Measurements from ENCODE around the gene SLC35D2.
"Not testable (repeated sequence)": the region's sequence is repeated elsewhere in the genome, so short reads cannot be mapped to it uniquely, and the experiment has no call there.

The SLC35D2 gene

DNA sequence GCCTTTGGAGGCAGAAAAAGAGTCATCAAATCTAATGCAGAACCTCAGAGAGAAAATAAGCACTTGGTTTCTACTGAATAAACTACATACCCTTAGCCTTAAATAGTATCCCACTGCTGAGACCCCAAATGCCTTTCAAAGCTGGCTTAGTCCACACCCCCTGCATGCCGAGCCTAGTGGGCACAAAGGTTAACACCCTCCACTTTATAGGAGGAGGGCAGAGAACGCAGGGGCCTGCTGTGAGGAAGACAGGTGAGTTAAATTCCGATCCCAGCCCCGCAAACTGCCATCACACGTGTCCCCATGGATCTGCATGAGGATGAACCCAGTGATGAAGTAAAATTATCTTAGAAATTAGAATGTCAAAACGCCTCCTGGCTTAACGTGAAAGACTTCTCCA, 62.0 kb downstream of the SLC35D2 start:
- no peaks in the 10 kb centered on the region for H3K4me1 Mint-ChIP-seq (ENCODE audit: low read depth)
- no peaks in the 10 kb centered on the region for H3K9me3 Mint-ChIP-seq (ENCODE audit: low read depth)
- no peaks in the 10 kb centered on the region for H3K27me3 Mint-ChIP-seq
- H3K4me3 Mint-ChIP-seq: no peak overlapping the region
- H3K36me3 Mint-ChIP-seq: peaks cover 7% of the 10 kb centered on the region
- no peak overlapping the region for H3K27ac Mint-ChIP-seq

DNA sequence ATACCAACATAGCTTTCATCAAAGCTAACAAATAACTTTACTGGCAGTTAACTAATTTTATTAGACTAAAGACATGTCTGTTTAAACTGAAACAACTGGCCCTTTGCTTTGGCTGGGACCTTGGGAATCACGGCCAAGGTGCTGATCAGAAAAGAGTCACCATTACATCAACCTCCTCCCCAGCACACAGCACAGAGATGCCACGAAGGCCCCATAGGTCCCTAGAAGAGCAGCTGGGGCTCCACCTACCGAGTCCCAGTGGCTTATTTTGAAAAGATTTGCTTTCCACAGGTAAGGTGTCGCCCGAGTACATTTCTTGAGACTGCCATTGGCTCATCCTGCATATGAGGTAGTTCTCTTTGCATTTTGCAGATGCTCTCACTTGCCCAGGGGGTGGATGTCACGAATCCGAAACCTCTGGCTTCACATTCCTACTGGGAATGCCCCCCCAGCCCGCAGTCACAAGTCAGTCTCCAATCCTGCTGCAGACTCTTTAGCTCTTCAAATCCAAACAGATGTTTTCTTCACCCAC, 62.7 kb downstream of the SLC35D2 start:
- Mint-ChIP-seq H3K36me3 (peaks cover 7% of the 10 kb centered on the region), H3K27ac (no peak overlapping the region)

DNA sequence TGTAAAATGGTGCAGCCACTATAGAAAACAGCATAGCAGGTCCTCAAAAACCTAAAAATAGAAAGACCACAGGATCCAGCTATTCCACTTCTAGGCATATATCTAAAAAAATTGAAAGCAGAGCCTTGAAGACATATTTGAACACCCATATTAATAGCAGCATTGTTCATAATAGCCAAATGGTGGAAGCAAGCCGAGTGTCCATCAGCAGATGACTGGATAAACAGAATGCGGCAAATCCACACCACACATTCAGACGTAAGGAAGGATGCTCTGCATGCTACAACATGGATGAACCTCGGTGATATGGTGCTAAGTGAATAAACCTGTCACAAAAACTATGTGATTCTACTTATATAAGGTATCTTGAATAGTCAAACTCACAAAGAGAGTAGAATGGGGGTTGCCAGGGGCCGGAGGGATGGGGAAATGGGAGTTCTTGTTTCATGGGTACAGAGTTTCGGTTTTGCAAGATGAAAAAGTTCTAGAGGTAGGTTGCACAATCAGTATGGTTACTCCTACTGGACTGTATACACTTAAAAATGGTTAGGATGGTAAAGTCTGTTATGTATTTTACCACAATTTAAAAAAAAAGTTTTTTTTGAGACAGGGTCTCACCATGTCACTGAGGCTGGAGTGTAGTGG, 64.5 kb downstream of the SLC35D2 start:
- no peaks in the 10 kb centered on the region for H3K9me3 Mint-ChIP-seq (ENCODE audit: low read depth)
- peaks cover 2% of the 10 kb centered on the region for H3K36me3 Mint-ChIP-seq
- no peaks in the 10 kb centered on the region for H3K27me3 Mint-ChIP-seq
- no peak overlapping the region for H3K4me3 Mint-ChIP-seq
- H3K27ac Mint-ChIP-seq: no peak overlapping the region
- H3K4me1 Mint-ChIP-seq (ENCODE audit: low read depth): no peaks in the 10 kb centered on the region

More for the DNA sequence above, 62.7 kb downstream of the SLC35D2 start:
- no peaks in the 10 kb centered on the region for H3K4me1 Mint-ChIP-seq (ENCODE audit: low read depth)
- no peaks in the 10 kb centered on the region for H3K27me3 Mint-ChIP-seq
- no peaks in the 10 kb centered on the region for H3K9me3 Mint-ChIP-seq (ENCODE audit: low read depth)
- H3K4me3 Mint-ChIP-seq: no peak overlapping the region

DNA sequence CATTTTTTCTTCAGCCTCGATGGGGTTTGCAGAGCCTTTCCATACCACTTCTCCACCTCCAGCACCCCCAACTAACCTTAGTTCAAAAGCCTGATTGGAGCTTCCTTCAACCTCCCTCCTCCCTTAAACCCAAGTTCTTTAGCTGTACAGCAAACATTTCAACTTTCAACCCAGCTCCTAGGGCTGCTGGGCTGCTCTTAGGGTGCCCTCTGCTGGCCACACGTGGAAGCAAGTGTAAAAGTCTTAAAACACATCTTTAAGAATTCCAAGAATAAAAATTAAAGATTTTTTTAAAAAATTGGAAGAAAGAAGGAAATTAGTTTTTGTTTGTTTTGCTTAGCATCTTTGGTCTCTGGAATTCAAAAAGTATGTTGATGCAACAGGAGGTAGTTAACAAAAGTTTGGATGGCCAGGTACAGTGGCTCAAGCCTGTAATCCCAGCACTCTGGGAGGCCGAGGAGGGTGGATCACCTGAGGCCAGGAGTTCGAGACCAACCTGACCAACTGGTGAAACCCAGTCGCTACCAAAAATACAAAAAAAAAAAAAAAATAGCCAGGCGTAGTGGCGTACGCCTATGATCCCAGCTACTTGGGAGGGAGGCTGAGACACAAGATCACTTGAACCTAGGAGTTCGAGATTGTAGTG, 66.1 kb downstream of the SLC35D2 start:
- no peak overlapping the region for H3K4me3 Mint-ChIP-seq
- H3K27me3 Mint-ChIP-seq: no peaks in the 10 kb centered on the region
- no peaks in the 10 kb centered on the region for H3K4me1 Mint-ChIP-seq (ENCODE audit: low read depth)
- H3K9me3 Mint-ChIP-seq (ENCODE audit: low read depth): peaks cover 1% of the 10 kb centered on the region
- peaks cover 8% of the 10 kb centered on the region for H3K36me3 Mint-ChIP-seq
- H3K27ac Mint-ChIP-seq: no peak overlapping the region

DNA sequence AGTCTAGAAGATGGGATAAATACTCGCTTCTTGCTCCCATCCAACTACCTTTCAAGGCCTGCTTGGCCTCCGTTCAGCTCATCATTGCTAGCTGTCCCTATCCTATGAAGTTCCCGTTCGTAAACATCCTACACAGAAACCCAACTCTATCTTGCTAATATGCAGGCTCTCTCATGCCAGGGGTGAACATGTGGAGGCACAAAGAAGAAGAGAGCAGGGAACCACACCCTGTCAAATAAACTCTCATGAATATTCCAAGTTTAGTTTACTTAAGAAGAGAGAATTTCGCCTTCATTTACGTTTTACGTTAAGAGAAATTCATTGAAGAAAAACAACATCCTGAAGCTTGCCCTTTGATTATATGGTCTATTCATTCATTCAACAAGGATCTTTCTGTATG, 73.7 kb downstream of the SLC35D2 start:
- Mint-ChIP-seq H3K4me3 (no peak overlapping the region), H3K4me1 (ENCODE audit: low read depth) (no peaks in the 10 kb centered on the region), H3K27me3 (peaks cover 2% of the 10 kb centered on the region), H3K9me3 (ENCODE audit: low read depth) (peaks cover 10% of the 10 kb centered on the region), H3K36me3 (peaks cover 16% of the 10 kb centered on the region), H3K27ac (no peak overlapping the region)

DNA sequence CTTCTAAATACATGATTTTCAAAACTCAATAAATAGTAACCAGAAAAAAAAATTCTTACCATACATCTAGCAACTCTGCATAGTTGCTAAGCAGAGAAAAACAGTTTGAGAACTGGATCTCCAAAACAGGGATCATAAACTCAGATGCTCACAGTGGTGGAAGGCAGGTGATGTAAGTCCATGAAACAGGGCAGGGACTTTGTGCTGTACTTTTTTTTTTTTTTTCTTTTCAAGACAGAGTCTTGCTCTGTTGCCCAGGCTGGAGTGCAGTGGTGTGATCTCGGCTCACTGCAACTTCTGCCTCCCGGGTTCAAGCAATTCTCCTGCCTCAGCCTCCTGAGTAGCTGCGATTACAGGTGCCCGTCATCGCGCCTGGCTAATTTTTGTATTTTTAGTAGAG, 76.6 kb downstream of the SLC35D2 start:
- not testable (repeated sequence) for H3K27me3 Mint-ChIP-seq; H3K4me1 Mint-ChIP-seq (ENCODE audit: low read depth); H3K4me3 Mint-ChIP-seq; H3K9me3 Mint-ChIP-seq (ENCODE audit: low read depth); H3K36me3 Mint-ChIP-seq; H3K27ac Mint-ChIP-seq

DNA sequence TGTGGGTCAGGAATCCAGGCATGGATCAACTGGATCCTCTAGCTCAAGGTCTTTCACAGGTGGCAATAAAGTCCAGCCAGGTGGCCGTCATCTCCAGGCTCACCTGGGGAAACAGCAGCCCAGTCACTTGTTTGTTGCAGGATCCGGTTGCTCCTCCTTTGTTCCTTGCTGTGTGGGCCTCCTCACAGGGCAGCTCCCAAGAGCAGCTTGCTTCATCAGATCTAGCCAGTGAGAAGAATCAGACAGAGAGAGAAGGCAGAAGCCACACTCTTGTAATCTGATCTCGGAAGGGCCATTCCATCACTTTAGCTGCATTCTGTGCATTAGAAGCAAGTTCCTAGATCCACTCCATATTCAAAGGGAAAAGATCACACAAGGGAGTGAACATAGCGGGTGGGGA, 78.3 kb downstream of the SLC35D2 start:
- no peak overlapping the region for H3K4me3 Mint-ChIP-seq
- peaks cover 3% of the 10 kb centered on the region for H3K36me3 Mint-ChIP-seq
- H3K27me3 Mint-ChIP-seq: no peaks in the 10 kb centered on the region
- no peaks in the 10 kb centered on the region for H3K9me3 Mint-ChIP-seq (ENCODE audit: low read depth)
- H3K4me1 Mint-ChIP-seq (ENCODE audit: low read depth): no peaks in the 10 kb centered on the region
- H3K27ac Mint-ChIP-seq: no peak overlapping the region

DNA sequence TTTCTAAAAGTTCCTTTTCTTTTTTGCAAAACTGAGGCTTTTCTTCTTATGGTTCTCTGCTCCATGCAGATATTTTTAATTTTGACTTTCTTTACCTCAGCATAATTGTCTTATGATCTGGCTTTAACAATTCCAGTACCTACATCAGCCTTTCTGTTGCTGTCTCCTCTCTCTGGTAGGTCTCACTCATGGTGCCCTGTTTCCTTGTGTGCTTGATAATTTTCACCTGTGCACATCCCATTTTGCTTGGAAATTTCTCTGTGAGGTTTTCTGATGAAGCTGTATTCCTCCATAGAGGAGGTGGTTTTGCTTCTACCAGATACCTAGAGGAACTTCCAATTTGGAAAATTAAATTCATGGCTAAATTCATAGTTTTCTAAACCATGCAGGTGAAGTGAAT, 79.3 kb downstream of the SLC35D2 start:
- Mint-ChIP-seq H3K4me1 (ENCODE audit: low read depth) (no peaks in the 10 kb centered on the region), H3K27me3 (no peaks in the 10 kb centered on the region), H3K36me3 (peaks cover 3% of the 10 kb centered on the region), H3K27ac (no peak overlapping the region), H3K9me3 (ENCODE audit: low read depth) (no peaks in the 10 kb centered on the region), H3K4me3 (no peak overlapping the region)

DNA sequence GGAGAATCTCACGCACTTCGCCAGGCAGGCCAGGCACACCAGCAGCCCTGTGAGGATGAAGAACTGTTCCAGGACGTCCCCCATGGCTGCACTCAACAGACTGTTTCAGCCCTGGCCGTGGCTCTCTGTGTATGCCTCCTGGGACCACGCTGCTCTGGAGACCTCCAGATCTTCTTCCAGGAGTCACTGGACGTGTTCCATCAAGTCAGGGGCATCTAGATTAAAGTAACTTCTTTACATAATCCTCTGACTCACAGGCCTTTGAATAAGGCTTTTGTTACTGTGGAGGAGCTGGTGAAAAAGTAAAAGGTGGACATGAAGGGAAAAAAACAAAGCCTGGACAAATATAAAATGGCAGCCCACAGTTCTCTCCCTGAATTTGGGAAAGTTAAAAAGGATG, 81.5 kb downstream of the SLC35D2 start, which contains the start of gene HSD17B3:
Gene HSD17B3, minus strand, starts transcription at position 156 of the 400 bp plus-strand sequence. Its CDS starts 72 bp downstream, at position 84.
- Mint-ChIP-seq H3K9me3 (ENCODE audit: low read depth) (no peaks in the 10 kb centered on the region), H3K36me3 (peaks cover 6% of the 10 kb centered on the region), H3K27me3 (no peaks in the 10 kb centered on the region), H3K27ac (no peak within 1 kb of the TSS), H3K4me3 (no peak within 1 kb of the TSS), H3K4me1 (ENCODE audit: low read depth) (no peaks in the 10 kb centered on the region)

DNA sequence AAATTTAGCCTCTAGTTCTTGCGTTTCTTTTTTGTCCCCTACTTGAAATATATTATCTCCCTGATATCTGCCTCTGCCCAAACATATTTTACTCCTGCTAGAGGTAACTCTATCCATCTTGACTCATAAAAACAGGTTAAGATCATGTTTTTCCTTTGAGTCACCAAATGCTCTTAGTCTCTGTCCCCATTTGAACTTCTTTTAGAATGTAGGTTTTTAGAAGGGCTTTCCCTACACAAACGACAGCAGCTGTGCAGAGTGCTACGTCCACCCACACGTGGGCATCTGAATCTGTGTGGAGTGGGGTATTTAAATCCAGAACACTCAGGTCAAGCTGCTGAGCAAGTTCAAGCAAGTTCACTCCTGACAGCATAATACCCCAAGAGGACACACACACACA, 83.7 kb downstream of the SLC35D2 start:
- Mint-ChIP-seq H3K36me3 (peaks cover 7% of the 10 kb centered on the region), H3K27me3 (no peaks in the 10 kb centered on the region), H3K4me1 (ENCODE audit: low read depth) (no peaks in the 10 kb centered on the region), H3K27ac (no peak overlapping the region), H3K9me3 (ENCODE audit: low read depth) (no peaks in the 10 kb centered on the region), H3K4me3 (no peak overlapping the region)

DNA sequence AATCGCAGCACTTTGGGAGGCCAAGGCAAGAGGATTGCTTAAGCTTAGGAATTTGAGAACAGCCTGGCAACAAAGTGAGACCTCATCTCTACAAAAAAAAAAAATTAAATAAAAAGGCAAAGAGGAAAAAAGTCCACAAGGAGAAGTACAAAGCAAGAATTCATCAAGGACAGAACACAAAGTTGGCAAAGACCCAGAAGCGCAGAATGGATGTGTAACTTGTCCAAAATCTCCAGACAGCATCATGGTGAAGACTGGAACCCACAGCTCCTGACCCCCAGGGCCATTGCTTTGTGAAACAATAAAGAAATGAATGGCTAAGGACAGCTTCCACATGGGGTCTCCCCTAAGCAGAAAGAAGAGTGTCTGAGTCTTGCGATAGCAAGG, 89.4 kb downstream of the SLC35D2 start:
- Mint-ChIP-seq H3K27ac (no peak overlapping the region), H3K4me3 (no peak overlapping the region), H3K36me3 (peaks cover 5% of the 10 kb centered on the region), H3K4me1 (ENCODE audit: low read depth) (no peaks in the 10 kb centered on the region), H3K9me3 (ENCODE audit: low read depth) (no peaks in the 10 kb centered on the region), H3K27me3 (no peaks in the 10 kb centered on the region)

DNA sequence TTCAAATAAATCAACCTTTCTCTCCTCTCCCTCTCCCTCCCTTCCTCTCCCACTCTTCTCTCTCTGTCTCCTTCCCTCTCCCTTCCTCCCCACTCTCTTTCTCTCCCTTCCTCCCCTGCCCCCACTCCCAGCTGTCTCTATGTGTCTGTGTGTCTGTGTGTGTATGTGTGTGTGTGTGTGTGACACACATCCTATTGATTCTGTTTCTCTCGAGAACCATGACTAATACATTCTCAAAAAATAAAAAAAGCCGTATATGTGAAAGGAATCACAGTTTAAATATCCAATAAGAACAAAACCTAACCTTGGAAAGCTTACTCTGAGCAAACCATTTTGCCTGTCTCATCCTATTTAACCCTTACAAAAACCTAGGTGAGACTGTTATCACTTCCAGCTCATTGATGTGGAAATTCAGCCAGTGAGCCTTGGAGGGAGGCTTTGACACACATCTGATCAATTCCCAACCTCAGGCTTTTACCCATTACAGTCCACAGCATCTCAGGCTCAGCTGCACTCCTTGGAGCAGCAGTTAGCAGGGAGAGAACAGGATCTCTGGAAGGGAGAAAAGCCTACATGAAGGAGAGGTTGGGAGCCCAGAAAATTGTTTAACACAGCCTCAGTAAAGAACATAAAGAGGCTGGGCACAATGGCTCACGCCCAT, 89.9 kb downstream of the SLC35D2 start:
- Mint-ChIP-seq H3K9me3 (ENCODE audit: low read depth) (no peaks in the 10 kb centered on the region), H3K4me3 (no peak overlapping the region), H3K27ac (no peak overlapping the region), H3K27me3 (no peaks in the 10 kb centered on the region), H3K4me1 (ENCODE audit: low read depth) (no peaks in the 10 kb centered on the region), H3K36me3 (peaks cover 5% of the 10 kb centered on the region)

DNA sequence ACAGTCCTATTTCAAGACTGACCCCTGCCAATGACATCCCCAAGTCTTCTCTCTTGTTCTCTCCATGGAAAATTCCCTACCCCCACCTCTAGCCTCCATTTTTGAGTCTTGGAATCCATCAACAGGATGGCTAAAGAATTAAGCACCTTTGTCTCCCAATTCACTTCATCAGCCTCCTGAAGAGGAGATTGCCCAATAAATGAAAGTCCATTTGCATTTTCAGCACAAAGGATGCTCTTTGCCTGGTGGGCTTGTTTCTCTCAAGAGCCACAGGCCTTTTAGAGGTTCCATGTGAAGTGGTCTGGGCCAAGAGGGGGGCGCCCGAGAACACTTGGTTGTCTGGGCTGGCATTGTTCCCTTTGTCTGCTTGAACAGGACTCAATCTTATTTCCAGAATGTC, 94.1 kb downstream of the SLC35D2 start:
- Mint-ChIP-seq H3K27ac (no peak overlapping the region), H3K36me3 (peaks cover 3% of the 10 kb centered on the region), H3K27me3 (peaks cover 5% of the 10 kb centered on the region), H3K9me3 (ENCODE audit: low read depth) (no peaks in the 10 kb centered on the region), H3K4me1 (ENCODE audit: low read depth) (no peaks in the 10 kb centered on the region), H3K4me3 (no peak overlapping the region)

DNA sequence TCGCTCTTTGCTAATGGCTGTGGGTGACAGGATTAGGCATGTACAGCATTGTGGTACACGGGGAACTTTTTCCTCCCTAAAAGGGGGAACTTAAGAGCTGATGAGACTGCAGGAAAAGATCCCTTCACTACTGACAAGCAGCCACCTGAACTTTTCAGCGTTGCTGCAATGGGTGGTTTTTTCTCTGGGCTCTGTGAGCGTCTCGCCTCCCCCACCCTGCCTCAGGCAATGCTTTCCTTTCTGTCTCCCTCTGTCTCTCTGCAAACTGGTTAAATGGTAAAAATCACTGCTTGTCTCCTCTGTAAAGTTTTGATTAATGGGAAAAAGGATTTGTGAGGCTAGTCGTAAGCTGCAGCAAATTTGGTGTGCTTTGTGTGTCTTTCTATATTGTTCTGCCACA, 101.9 kb downstream of the SLC35D2 start:
- peaks cover 3% of the 10 kb centered on the region for H3K9me3 Mint-ChIP-seq (ENCODE audit: low read depth)
- no peak overlapping the region for H3K27ac Mint-ChIP-seq
- no peak overlapping the region for H3K4me3 Mint-ChIP-seq
- H3K4me1 Mint-ChIP-seq (ENCODE audit: low read depth): no peaks in the 10 kb centered on the region
- H3K36me3 Mint-ChIP-seq: peaks cover 6% of the 10 kb centered on the region
- H3K27me3 Mint-ChIP-seq: peaks cover 9% of the 10 kb centered on the region

DNA sequence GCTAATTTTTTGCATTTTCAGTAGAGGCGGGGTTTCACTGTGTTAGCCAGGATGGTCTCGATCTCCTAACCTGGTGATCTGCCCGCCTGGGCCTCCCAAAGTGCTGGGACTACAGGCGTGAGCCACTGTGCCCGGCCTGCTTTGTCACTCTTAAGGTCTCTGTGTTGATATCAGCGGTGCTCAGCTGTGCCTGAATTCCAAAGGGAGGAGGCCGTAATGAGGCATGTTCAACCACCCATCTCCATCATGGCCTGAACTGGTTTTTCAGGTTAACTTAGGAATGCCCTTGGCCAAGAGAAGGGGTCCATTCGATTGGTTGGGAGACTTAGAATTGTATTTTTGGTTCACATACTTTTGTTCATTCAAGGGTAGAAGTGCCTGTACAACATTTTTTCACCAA, 103.6 kb downstream of the SLC35D2 start:
- Mint-ChIP-seq H3K36me3 (peaks cover 3% of the 10 kb centered on the region), H3K4me1 (ENCODE audit: low read depth) (no peaks in the 10 kb centered on the region)

More for the DNA sequence above, 103.6 kb downstream of the SLC35D2 start:
- H3K4me3 Mint-ChIP-seq: no peak overlapping the region
- H3K27ac Mint-ChIP-seq: no peak overlapping the region
- H3K27me3 Mint-ChIP-seq: peaks cover 5% of the 10 kb centered on the region
- peaks cover 13% of the 10 kb centered on the region for H3K9me3 Mint-ChIP-seq (ENCODE audit: low read depth)
